GM12878 (cell line): ENCODE measurements around the gene UNC13B. TPM values are rescaled to one million over a fixed set of nuclear protein-coding genes. Genes with fewer than 3 reads are reported as not detected.

Source experiments
- ATAC-seq: fragments of 200-7000 bp; cut with Tn5 transposase; 3 replicates; pipeline ENCODE4 v1.9.1; 2020; ENCODE audit warnings: mild to moderate bottlenecking, moderate library complexity
- BruUV-seq: library from RNA; stranded (reverse); fragments of 400-500 nt; replicated peaks from 2 replicates; lab custom pipeline; 2021; lab: Mats Ljungman, UMichigan
- CTCF ChIA-PET: fragments of 300-600 bp; sonication (Branson Sonifier 250); formaldehyde crosslinking; extraction: SDS; loops from one replicate; lab custom pipeline; 2021; ENCODE audit warnings: inconsistent platforms; lab: Yijun Ruan, JAX
- POLR2A ChIA-PET: fragments of 350-600 bp; formaldehyde crosslinking; extraction: SDS; loops from one replicate; lab custom pipeline; 2021; ENCODE audit warnings: inconsistent platforms; lab: Charles Lee
- RAD21 ChIA-PET: fragments of 300-600 bp; sonication (Branson Sonifier 250); formaldehyde crosslinking; loops from one replicate; lab custom pipeline; 2023; ENCODE audit warnings: antibody characterized with exemption; ENCODE audit not compliant: unreplicated experiment; lab: Charles Lee
- SMC1A ChIA-PET: fragments of 300-600 bp; sonication (Branson Sonifier 250); formaldehyde crosslinking; loops from one replicate; lab custom pipeline; 2023; ENCODE audit not compliant: unreplicated experiment, uncharacterized antibody; lab: Charles Lee
- DNase-seq: peaks from one replicate; pipeline ENCODE4 v3.0.0-alpha.2; 2011; ENCODE audit warnings: low read depth, low spot score
- FAIRE-seq: peaks from 3 replicates; lab custom pipeline; 2011; peaks lifted over from hg19 to GRCh38; lab: Jason Lieb, UNC
- H2AFZ ChIP-seq: 2 replicates; pipeline ENCODE4 v1.6.0; 2011; ENCODE audit warnings: low read depth, low read length, control low read depth; ENCODE audit not compliant: control insufficient read depth
- H3K27ac ChIP-seq: 2 replicates; pipeline ENCODE4 v1.5.1; 2011; ENCODE audit warnings: control low read depth; ENCODE audit not compliant: control insufficient read depth, insufficient read depth
- H3K27me3 ChIP-seq, 2 experiments: replicated peaks in 1 of 2; 2 replicates each; pipeline versions ENCODE4 v1.6.0 to v1.6.1; 2011; ENCODE audit warnings: low read length in 1 of 2; ENCODE audit not compliant: control insufficient read depth in 2 of 2, insufficient read depth in 2 of 2
- H3K36me3 ChIP-seq, 2 experiments: 2 replicates each; pipeline ENCODE4 v1.5.1; 2011; ENCODE audit warnings: low read length in 1 of 2; ENCODE audit not compliant: control insufficient read depth in 2 of 2, insufficient read depth in 2 of 2
- H3K4me1 ChIP-seq: 2 replicates; pipeline ENCODE4 v1.6.1; 2011; ENCODE audit warnings: mild to moderate bottlenecking, low read length, moderate library complexity, mixed read lengths; ENCODE audit not compliant: control insufficient read depth, insufficient read depth
- H3K4me2 ChIP-seq: 2 replicates; pipeline ENCODE4 v1.6.0; 2011; ENCODE audit warnings: control low read depth; ENCODE audit not compliant: control insufficient read depth, insufficient read depth
- H3K4me3 ChIP-seq: fragments of 200-600 bp; sonication (generic); 2 replicates; pipeline ENCODE4 v1.5.1; 2016
- H3K79me2 ChIP-seq: 2 replicates; pipeline ENCODE4 v1.6.0; 2011; ENCODE audit warnings: low read length; ENCODE audit not compliant: control insufficient read depth, insufficient read depth
- H3K9ac ChIP-seq: 2 replicates; pipeline ENCODE4 v1.8.0; 2011; ENCODE audit warnings: low read length, control low read depth, mixed read lengths; ENCODE audit not compliant: control insufficient read depth, insufficient read depth
- H3K9me3 ChIP-seq: replicated peaks from 3 replicates; pipeline ENCODE4 v1.5.1; 2011; ENCODE audit warnings: mild to moderate bottlenecking, low read length; ENCODE audit not compliant: control insufficient read depth, insufficient read depth
- H4K20me1 ChIP-seq: 2 replicates; pipeline ENCODE4 v1.6.0; 2011; ENCODE audit not compliant: control insufficient read depth, insufficient read depth
- EP300 ChIP-seq, 2 experiments: fragments of 150-350 bp in 1 of 2; IDR thresholded peaks; 2 replicates each; pipeline ENCODE4 v1.6.1; 2011 to 2012; ENCODE audit warnings: low read depth in 2 of 2, low read length in 2 of 2, borderline replicate concordance in 1 of 2, improper control_type of control experiment in 1 of 2, inconsistent platforms in 1 of 2; ENCODE audit not compliant: control insufficient read depth in 1 of 2
- MEF2A ChIP-seq: IDR thresholded peaks from 2 replicates; pipeline ENCODE4 v1.6.1; 2011; ENCODE audit warnings: low read depth, mild to moderate bottlenecking, low read length, moderate library complexity; ENCODE audit not compliant: insufficient read depth
- RELA ChIP-seq: fragments of 450-650 bp; IDR thresholded peaks from 2 replicates; pipeline ENCODE4 v1.8.0; 2014; ENCODE audit warnings: borderline replicate concordance; ENCODE audit not compliant: partially characterized antibody
- STAT1 ChIP-seq: fragments of 450-650 bp; conservative IDR thresholded peaks from 2 replicates; pipeline ENCODE4 v1.6.1; 2014; ENCODE audit warnings: antibody characterized with exemption, mild to moderate bottlenecking
- ZBED1 ChIP-seq: IDR thresholded peaks from 2 replicates; pipeline ENCODE4 v1.6.1; 2016; ENCODE audit warnings: borderline replicate concordance
- WGBS: methylation state at CpG from one replicate; pipeline ENCODE4 v1.1.6; 2016; ENCODE audit warnings: low lambda C conversion rate; ENCODE audit not compliant: insufficient replicate concordance, insufficient coverage; ENCODE audit errors: missing lambda C conversion rate; 5-methylcytosine and 5-hydroxymethylcytosine counted together
- in situ Hi-C: fragments of 300-500 bp; cut with MboI; formaldehyde crosslinking; loops from 9 replicates; pipeline ENCODE4 v1.14.3; 2018; ENCODE audit warnings: mixed read lengths
- intact Hi-C: fragments of 100-400 bp; cut with micrococcal nuclease; formaldehyde crosslinking; loops from one replicate; pipeline ENCODE4 v1.14.2; 2022; ENCODE audit not compliant: unreplicated experiment
- polyA plus RNA-seq, 11 experiments: library from polyadenylated mRNA; depleted of rRNA in 4 of 11; unstranded in 6 of 11; stranded (reverse) in 5 of 11; fragments of >200 nt; fragmentation: Nextera tagmentation in 4 of 11; fragmentation: Illumina TruSeq in 1 of 11; extraction: Ambion mirVana in 4 of 11; extraction: Trizol in 1 of 11; gene quantifications; 1 replicate in 1 of 11; 2 replicates in 10 of 11; pipeline versions ENCODE4 v1.2.1 to v1.2.3, GENCODE V29; 2011 to 2016; ENCODE audit warnings: inconsistent platforms in 2 of 11, missing spikeins in 2 of 11, low read depth in 1 of 11
- total RNA-seq, 4 experiments: library from RNA; depleted of rRNA in 3 of 4; stranded (reverse); fragments of >200 nt in 3 of 4; fragmentation: Illumina TruSeq in 1 of 4; extraction: Trizol in 1 of 4; gene quantifications; 2 replicates each; pipeline versions ENCODE4 v1.2.1 to v1.2.3, GENCODE V29; 2013 to 2021
- TF ChIP-seq, protein P1 (sequence below): fragments of 450-650 bp; IDR thresholded peaks from 2 replicates; pipeline ENCODE4 v1.6.1; 2016; ENCODE audit warnings: mild to moderate bottlenecking
- TF ChIP-seq, protein P2 (sequence below): fragments of 450-650 bp; IDR thresholded peaks from 2 replicates; pipeline ENCODE4 v1.6.1; 2017; ENCODE audit warnings: low read depth, mild to moderate bottlenecking, moderate library complexity
- TF ChIP-seq, protein P3 (sequence below): fragments of 450-650 bp; IDR thresholded peaks from 2 replicates; pipeline ENCODE4 v1.6.1; 2016; ENCODE audit warnings: mild to moderate bottlenecking, moderate library complexity, borderline replicate concordance
- TF ChIP-seq, protein P4 (sequence below): IDR thresholded peaks from 2 replicates; pipeline ENCODE4 v1.6.1; 2012; ENCODE audit warnings: low read depth, low read length, improper control_type of control experiment

Gene UNC13B
- total and polyA plus RNA-seq, 10 of the 15 experiments (the other 5 are each of a cell fraction or from before 2014, with no cell fraction given) = under 0.01 to 0.42 (median 0.06) TPM; not detected in 4

DNA sequence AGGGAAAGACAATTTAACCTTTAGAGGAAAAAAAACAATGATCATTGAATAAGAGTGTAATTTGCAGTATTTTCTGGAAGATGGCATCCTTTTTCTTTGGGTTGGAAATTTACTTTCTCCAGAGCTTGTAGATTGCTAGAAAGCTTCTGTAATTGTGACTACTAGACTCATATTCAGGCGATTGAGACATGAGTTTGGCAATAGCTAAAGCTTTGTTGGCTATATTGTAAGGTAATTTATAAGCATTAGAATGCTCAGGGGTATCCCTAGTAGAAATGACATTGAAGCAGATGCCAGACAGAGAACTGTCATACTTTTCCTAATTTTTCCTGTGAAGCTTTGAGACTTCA, 115.3 kb downstream of the UNC13B start (continued):
- TF ChIP-seq, protein P1, sequence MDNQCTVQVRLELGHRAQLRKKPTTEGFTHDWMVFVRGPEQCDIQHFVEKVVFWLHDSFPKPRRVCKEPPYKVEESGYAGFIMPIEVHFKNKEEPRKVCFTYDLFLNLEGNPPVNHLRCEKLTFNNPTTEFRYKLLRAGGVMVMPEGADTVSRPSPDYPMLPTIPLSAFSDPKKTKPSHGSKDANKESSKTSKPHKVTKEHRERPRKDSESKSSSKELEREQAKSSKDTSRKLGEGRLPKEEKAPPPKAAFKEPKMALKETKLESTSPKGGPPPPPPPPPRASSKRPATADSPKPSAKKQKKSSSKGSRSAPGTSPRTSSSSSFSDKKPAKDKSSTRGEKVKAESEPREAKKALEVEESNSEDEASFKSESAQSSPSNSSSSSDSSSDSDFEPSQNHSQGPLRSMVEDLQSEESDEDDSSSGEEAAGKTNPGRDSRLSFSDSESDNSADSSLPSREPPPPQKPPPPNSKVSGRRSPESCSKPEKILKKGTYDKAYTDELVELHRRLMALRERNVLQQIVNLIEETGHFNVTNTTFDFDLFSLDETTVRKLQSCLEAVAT = no peak
- TF ChIP-seq, all 136 proteins: peak for 0

DNA sequence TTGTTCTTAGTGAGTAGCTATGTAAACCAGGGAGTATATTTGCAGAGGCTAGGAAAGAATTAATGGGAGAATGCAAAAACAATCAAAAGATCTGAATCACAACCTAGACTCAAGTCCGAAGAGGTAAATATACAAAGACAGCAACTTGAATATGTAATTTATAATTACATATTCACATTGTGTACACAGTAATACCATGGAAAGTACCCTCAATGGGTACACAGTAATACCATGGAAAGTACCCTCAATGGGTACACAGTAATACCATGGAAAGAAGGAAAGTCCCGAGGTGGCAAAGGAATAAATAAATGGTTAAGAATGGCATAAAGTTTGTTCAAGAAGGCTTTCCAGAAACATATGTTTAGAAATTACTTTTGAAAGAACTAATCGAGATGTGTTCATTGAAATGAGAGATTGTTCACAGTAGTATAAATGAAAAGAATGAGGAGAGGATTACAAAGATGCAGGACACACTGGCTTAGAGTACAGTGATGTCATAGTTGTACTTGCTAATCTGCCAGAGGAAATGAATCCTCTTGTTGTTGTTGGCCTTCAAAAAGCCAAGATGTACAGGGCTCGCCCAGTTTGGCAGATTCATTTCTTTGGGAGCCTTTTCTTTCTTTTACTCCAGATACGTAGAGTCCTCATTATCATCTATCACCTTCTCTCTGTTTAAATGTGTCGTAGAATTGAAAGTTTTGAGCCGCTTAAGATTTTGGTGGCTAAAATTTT, 116.0 kb downstream of the UNC13B start:
- Histone ChIP-seq H3K36me3 (no peaks in the 10 kb centered on the region), H2AFZ (no peak overlapping the region), H3K9me3 (no peaks in the 10 kb centered on the region), H3K79me2 (no peaks in the 10 kb centered on the region), H3K4me3 (no peak overlapping the region), H3K9ac (no peak overlapping the region), H3K27ac (no peak overlapping the region), H3K4me1 (peaks cover 5% of the 10 kb centered on the region), H3K4me2 (no peak overlapping the region), H3K27me3 (no peaks in the 10 kb centered on the region; a peak in 1 of 4 replicates), H4K20me1 (no peaks in the 10 kb centered on the region)
- ChIA-PET POLR2A (no interaction called here), RAD21 (no interaction called here), CTCF (interaction anchor here (0.8 kb wide), 1 partner anchor 22 kb away, joined by 3 read pairs; no protein-coding TSS in a partner anchor), SMC1A (interaction anchor here (0.8 to 2.2 kb wide), 4 partner anchors 10 to 275 kb away, joined by 3 to 5 read pairs (median 4); no protein-coding TSS in a partner anchor)
- intact Hi-C loops = no loop called here
- WGBS = 31% methylated on average over 7 of the region's 7 CpGs
- peak; percentile 40; the same call in 1 of the 3 replicates for ATAC-seq
- no peak for DNase-seq
- BruUV-seq = no TSS peak
- in situ Hi-C loops = no loop called here
- no peak for FAIRE-seq
- TF ChIP-seq STAT1 (no peak), ZBED1 (no peak), RELA (no peak), EP300 (IDR thresholded peaks at IDR 0.05; ENCODE audit: borderline replicate concordance in 1 of 2, control insufficient read depth in 1 of 2, low read depth in 2 of 2, low read length in 2 of 2) (no peak), MEF2A (no peak)
- TF ChIP-seq, protein P2, sequence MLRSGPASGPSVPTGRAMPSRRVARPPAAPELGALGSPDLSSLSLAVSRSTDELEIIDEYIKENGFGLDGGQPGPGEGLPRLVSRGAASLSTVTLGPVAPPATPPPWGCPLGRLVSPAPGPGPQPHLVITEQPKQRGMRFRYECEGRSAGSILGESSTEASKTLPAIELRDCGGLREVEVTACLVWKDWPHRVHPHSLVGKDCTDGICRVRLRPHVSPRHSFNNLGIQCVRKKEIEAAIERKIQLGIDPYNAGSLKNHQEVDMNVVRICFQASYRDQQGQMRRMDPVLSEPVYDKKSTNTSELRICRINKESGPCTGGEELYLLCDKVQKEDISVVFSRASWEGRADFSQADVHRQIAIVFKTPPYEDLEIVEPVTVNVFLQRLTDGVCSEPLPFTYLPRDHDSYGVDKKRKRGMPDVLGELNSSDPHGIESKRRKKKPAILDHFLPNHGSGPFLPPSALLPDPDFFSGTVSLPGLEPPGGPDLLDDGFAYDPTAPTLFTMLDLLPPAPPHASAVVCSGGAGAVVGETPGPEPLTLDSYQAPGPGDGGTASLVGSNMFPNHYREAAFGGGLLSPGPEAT = no peak
- TF ChIP-seq, protein P3, sequence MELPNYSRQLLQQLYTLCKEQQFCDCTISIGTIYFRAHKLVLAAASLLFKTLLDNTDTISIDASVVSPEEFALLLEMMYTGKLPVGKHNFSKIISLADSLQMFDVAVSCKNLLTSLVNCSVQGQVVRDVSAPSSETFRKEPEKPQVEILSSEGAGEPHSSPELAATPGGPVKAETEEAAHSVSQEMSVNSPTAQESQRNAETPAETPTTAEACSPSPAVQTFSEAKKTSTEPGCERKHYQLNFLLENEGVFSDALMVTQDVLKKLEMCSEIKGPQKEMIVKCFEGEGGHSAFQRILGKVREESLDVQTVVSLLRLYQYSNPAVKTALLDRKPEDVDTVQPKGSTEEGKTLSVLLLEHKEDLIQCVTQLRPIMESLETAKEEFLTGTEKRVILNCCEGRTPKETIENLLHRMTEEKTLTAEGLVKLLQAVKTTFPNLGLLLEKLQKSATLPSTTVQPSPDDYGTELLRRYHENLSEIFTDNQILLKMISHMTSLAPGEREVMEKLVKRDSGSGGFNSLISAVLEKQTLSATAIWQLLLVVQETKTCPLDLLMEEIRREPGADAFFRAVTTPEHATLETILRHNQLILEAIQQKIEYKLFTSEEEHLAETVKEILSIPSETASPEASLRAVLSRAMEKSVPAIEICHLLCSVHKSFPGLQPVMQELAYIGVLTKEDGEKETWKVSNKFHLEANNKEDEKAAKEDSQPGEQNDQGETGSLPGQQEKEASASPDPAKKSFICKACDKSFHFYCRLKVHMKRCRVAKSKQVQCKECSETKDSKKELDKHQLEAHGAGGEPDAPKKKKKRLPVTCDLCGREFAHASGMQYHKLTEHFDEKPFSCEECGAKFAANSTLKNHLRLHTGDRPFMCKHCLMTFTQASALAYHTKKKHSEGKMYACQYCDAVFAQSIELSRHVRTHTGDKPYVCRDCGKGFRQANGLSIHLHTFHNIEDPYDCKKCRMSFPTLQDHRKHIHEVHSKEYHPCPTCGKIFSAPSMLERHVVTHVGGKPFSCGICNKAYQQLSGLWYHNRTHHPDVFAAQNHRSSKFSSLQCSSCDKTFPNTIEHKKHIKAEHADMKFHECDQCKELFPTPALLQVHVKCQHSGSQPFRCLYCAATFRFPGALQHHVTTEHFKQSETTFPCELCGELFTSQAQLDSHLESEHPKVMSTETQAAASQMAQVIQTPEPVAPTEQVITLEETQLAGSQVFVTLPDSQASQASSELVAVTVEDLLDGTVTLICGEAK = no peak
- TF ChIP-seq, protein P4, sequence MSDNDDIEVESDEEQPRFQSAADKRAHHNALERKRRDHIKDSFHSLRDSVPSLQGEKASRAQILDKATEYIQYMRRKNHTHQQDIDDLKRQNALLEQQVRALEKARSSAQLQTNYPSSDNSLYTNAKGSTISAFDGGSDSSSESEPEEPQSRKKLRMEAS = no peak
